H1 (cell line): ENCODE data around the gene ZDHHC8. TPM values are rescaled to one million over a fixed set of nuclear protein-coding genes. Genes with fewer than 3 reads are reported as not detected.

Source experiments
- CTCF ChIA-PET: fragments of 300-600 bp; sonication (Branson Sonifier 250); formaldehyde crosslinking; loops from one replicate; lab custom pipeline; 2021; ENCODE audit not compliant: partially characterized antibody; lab: Charles Lee
- POLR2A ChIA-PET: fragments of 300-600 bp; sonication (Branson Sonifier 250); formaldehyde crosslinking; loops from one replicate; lab custom pipeline; 2021; ENCODE audit warnings: inconsistent platforms; ENCODE audit not compliant: partially characterized antibody; lab: Charles Lee
- DNase-seq, 2 experiments: peaks; one replicate each; pipeline versions ENCODE4 v3.0.0 to v3.0.0-alpha.2; 2010 to 2022; ENCODE audit warnings: low spot score in 2 of 2, low read depth in 1 of 2, mixed read lengths in 1 of 2
- FAIRE-seq: peaks from 2 replicates; lab custom pipeline; 2011; peaks lifted over from hg19 to GRCh38; lab: Jason Lieb, UNC
- H2AFZ ChIP-seq: 2 replicates; pipeline ENCODE4 v1.8.1; 2012; ENCODE audit warnings: low read length, inconsistent platforms
- H2AK5ac ChIP-seq: 2 replicates; pipeline ENCODE4 v1.6.1; 2013; ENCODE audit warnings: low read depth, low read length
- H2BK120ac ChIP-seq: replicated peaks from 2 replicates; pipeline ENCODE3; 2013; ENCODE audit warnings: low read depth, low read length, inconsistent platforms
- H2BK12ac ChIP-seq: 2 replicates; pipeline ENCODE4 v1.6.1; 2013; ENCODE audit warnings: low read depth, low read length
- H2BK15ac ChIP-seq: 2 replicates; pipeline ENCODE4 v1.6.1; 2013; ENCODE audit warnings: low read length
- H2BK20ac ChIP-seq: 2 replicates; pipeline ENCODE4 v1.6.1; 2013; ENCODE audit warnings: low read length
- H2BK5ac ChIP-seq: 2 replicates; pipeline ENCODE4 v1.6.1; 2013; ENCODE audit warnings: low read depth, low read length
- H3K14ac ChIP-seq: 2 replicates; pipeline ENCODE4 v1.6.1; 2013; ENCODE audit warnings: inconsistent platforms; ENCODE audit not compliant: insufficient read length
- H3K18ac ChIP-seq: 2 replicates; pipeline ENCODE4 v1.6.1; 2013; ENCODE audit warnings: low read length; ENCODE audit errors: extremely low read depth
- H3K23ac ChIP-seq: 2 replicates; pipeline ENCODE4 v1.6.1; 2013; ENCODE audit warnings: inconsistent platforms; ENCODE audit not compliant: insufficient read length
- H3K23me2 ChIP-seq: 2 replicates; pipeline ENCODE4 v1.6.1; 2013; ENCODE audit warnings: low read depth, low read length
- H3K27ac ChIP-seq: 2 replicates; pipeline ENCODE4 v1.6.1; 2011; ENCODE audit warnings: low read depth, low read length, inconsistent platforms
- H3K27me3 ChIP-seq, 4 experiments: replicated peaks in 1 of 4; 1 replicate in 1 of 4; 2 replicates in 3 of 4; pipeline versions ENCODE4 v1.6.1 to v1.8.1; 2011 to 2013; ENCODE audit warnings: low read length in 3 of 4, mild to moderate bottlenecking in 3 of 4, inconsistent platforms in 2 of 4, mixed read lengths in 2 of 4, moderate library complexity in 1 of 4; ENCODE audit not compliant: control insufficient read depth in 3 of 4, insufficient read depth in 3 of 4; ENCODE audit errors: extremely low read depth in 1 of 4
- H3K36me3 ChIP-seq, 4 experiments: 2 replicates each; pipeline versions ENCODE4 v1.6.1 to v1.8.1; 2011 to 2013; ENCODE audit warnings: mild to moderate bottlenecking in 4 of 4, low read length in 3 of 4, moderate library complexity in 2 of 4, control low read depth in 1 of 4, inconsistent platforms in 1 of 4; ENCODE audit not compliant: insufficient read depth in 4 of 4, control insufficient read depth in 2 of 4
- H3K4ac ChIP-seq: replicated peaks from 2 replicates; pipeline ENCODE3; 2013; ENCODE audit warnings: low read length, low read depth, mixed read lengths, inconsistent platforms; ENCODE audit not compliant: insufficient read length
- H3K4me1 ChIP-seq, 4 experiments: replicated peaks in 1 of 4; 1 replicate in 1 of 4; 2 replicates in 3 of 4; pipeline versions ENCODE4 v1.6.1 to v1.8.1; 2011 to 2013; ENCODE audit warnings: low read length in 3 of 4, inconsistent platforms in 2 of 4, mixed read lengths in 1 of 4; ENCODE audit not compliant: insufficient read depth in 4 of 4, control insufficient read depth in 3 of 4
- H3K4me2 ChIP-seq, 2 experiments: 2 replicates each; pipeline versions ENCODE4 v1.6.1 to v1.8.1; 2011 to 2013; ENCODE audit warnings: low read depth in 2 of 2, low read length in 2 of 2, control low read depth in 1 of 2, inconsistent platforms in 1 of 2, mild to moderate bottlenecking in 1 of 2; ENCODE audit not compliant: insufficient read depth in 1 of 2
- H3K4me3 ChIP-seq, 4 experiments: fragments of 200-600, 300-600 bp in 1 of 4; sonication (generic), shearing (Covaris generic), sonication (Bioruptor Twin) in 1 of 4; 2 replicates each; pipeline versions ENCODE4 v1.5.1 to v1.8.1; 2011 to 2016; ENCODE audit warnings: low read length in 4 of 4, low read depth in 3 of 4, control low read depth in 2 of 4, inconsistent platforms in 2 of 4, mild to moderate bottlenecking in 2 of 4, mixed read lengths in 1 of 4, moderate library complexity in 1 of 4; ENCODE audit not compliant: insufficient read depth in 2 of 4; ENCODE audit errors: extremely low read depth in 1 of 4
- H3K56ac ChIP-seq: replicated peaks from 2 replicates; pipeline ENCODE3; 2013; ENCODE audit warnings: low read depth, mild to moderate bottlenecking, mixed read lengths, low read length, inconsistent platforms; ENCODE audit not compliant: insufficient read length
- H3K79me1 ChIP-seq: 2 replicates; pipeline ENCODE4 v1.6.1; 2013; ENCODE audit warnings: low read depth, low read length, control low read depth
- H3K79me2 ChIP-seq, 2 experiments: 2 replicates each; pipeline versions ENCODE4 v1.6.1 to v1.8.1; 2012 to 2013; ENCODE audit warnings: low read length in 2 of 2, mild to moderate bottlenecking in 2 of 2, inconsistent platforms in 1 of 2; ENCODE audit not compliant: insufficient read depth in 2 of 2, control insufficient read depth in 1 of 2
- H3K9ac ChIP-seq, 4 experiments: replicated peaks in 1 of 4; 1 replicate in 1 of 4; 2 replicates in 3 of 4; pipeline versions ENCODE4 v1.6.1 to v1.8.1; 2011 to 2013; ENCODE audit warnings: low read depth in 3 of 4, low read length in 3 of 4, control low read depth in 2 of 4, mild to moderate bottlenecking in 2 of 4, moderate library complexity in 2 of 4, inconsistent platforms in 1 of 4; ENCODE audit errors: extremely low read depth in 1 of 4
- H3K9me3 ChIP-seq, 2 experiments: 2 replicates each; pipeline versions ENCODE4 v1.6.1 to v1.8.1; 2012 to 2013; ENCODE audit warnings: mild to moderate bottlenecking in 2 of 2, moderate library complexity in 2 of 2, control low read depth in 1 of 2, inconsistent platforms in 1 of 2, low read depth in 1 of 2, low read length in 1 of 2, mixed read lengths in 1 of 2; ENCODE audit not compliant: insufficient read depth in 2 of 2
- H4K20me1 ChIP-seq, 2 experiments: replicated peaks in 1 of 2; 2 replicates each; pipeline versions ENCODE3 to v1.8.1; 2011 to 2013; ENCODE audit warnings: inconsistent platforms in 2 of 2, low read length in 2 of 2, mild to moderate bottlenecking in 1 of 2; ENCODE audit not compliant: insufficient read depth in 2 of 2, control insufficient read depth in 1 of 2
- H4K5ac ChIP-seq: 2 replicates; pipeline ENCODE4 v1.6.1; 2013; ENCODE audit warnings: low read length, low read depth, mixed read lengths, inconsistent platforms; ENCODE audit not compliant: insufficient read length
- H4K8ac ChIP-seq: 2 replicates; pipeline ENCODE4 v1.8.0; 2013; ENCODE audit warnings: mild to moderate bottlenecking, moderate library complexity, low read length, inconsistent platforms; ENCODE audit not compliant: insufficient read depth; ENCODE audit errors: extremely low read depth
- H4K91ac ChIP-seq: replicated peaks from 2 replicates; pipeline ENCODE3; 2013; ENCODE audit warnings: low read length, mixed read lengths, inconsistent platforms; ENCODE audit not compliant: insufficient read length
- BACH1 ChIP-seq: IDR thresholded peaks from 2 replicates; pipeline ENCODE4 v1.6.1; 2012; ENCODE audit warnings: low read length, improper control_type of control experiment
- POLR2AphosphoS5 ChIP-seq: IDR thresholded peaks from 2 replicates; pipeline ENCODE4 v1.6.1; 2011; ENCODE audit warnings: low read depth, low read length
- WGBS, 2 experiments: shearing (Covaris generic) in 1 of 2; methylation state at CpG; one replicate each; pipeline versions ENCODE4 v1.1.6 to v1.1.7; 2013 to 2015; ENCODE audit warnings: low lambda C conversion rate in 2 of 2, mixed read lengths in 2 of 2, inconsistent platforms in 1 of 2, low coverage in 1 of 2, missing lambda C conversion rate in 1 of 2; ENCODE audit not compliant: insufficient replicate concordance in 2 of 2, insufficient coverage in 1 of 2, insufficient read length in 1 of 2; ENCODE audit errors: extremely low coverage in 1 of 2, missing lambda C conversion rate in 1 of 2; 5-methylcytosine and 5-hydroxymethylcytosine counted together
- polyA plus RNA-seq, 7 experiments: library from polyadenylated mRNA; depleted of rRNA in 3 of 7; stranded (reverse) in 5 of 7; unstranded in 2 of 7; fragments of >200 nt in 5 of 7; fragments of 200-250 nt in 2 of 7; gene quantifications; 1 replicate in 5 of 7; 2 replicates in 1 of 7; 4 replicates in 1 of 7; pipeline versions ENCODE4 v1.2.1 to v1.2.3, GENCODE V29; 2011 to 2013; ENCODE audit warnings: missing spikeins in 2 of 7, mixed read lengths in 2 of 7
- total RNA-seq: library from RNA; stranded (reverse); fragmentation: NEBNext Ultra II Directional; extraction: Animal tissue kit (Norgen Biotek cat#: 25700); gene quantifications from 2 replicates; pipeline ENCODE4 v1.2.1, GENCODE V29; 2021

ZDHHC8 gene
- total and polyA plus RNA-seq, 2 of the 8 experiments (the other 6 are each of a cell fraction or from before 2014, with no cell fraction given), result 18.6 to 65.6 TPM

- Histone ChIP-seq H2AK5ac (no peak overlapping the region), H2BK12ac (0 out of 2 replicates have a peak overlapping the region, but pooled peaks have one; percentile 17), H2BK120ac (no peak overlapping the region), H3K23ac (no peak overlapping the region), H2BK15ac (no peak overlapping the region), H3K14ac (no peak overlapping the region), H3K4me2 (no peak overlapping the region), H4K5ac (no peak overlapping the region), H2BK20ac (no peak overlapping the region), H3K4ac (no peak overlapping the region), H3K79me1 (peaks cover 5% of the 10 kb centered on the region), H3K27me3 (no peaks in the 10 kb centered on the region), H3K18ac (no peak overlapping the region), H3K9ac (no peak overlapping the region), H3K23me2 (no peaks in the 10 kb centered on the region), H4K20me1 (peaks cover 13 to 29% of the 10 kb centered on the region in 2 experiments)
- no peak for FAIRE-seq
- CTCF ChIA-PET, result interaction anchor here (1.0 to 2.8 kb wide), 7 partner anchors 13 to 144 kb away, joined by 3 to 16 read pairs (median 6); partner anchors contain the start of gene RANBP1
- TF ChIP-seq BACH1 (no peak), POLR2AphosphoS5 (peak; percentile 64)
- TF ChIP-seq, all 59 proteins: peak for 1
- H3K79me2 ChIP-seq, result peaks cover 0 to 22% of the 10 kb centered on the region in 2 experiments; a peak in 2 of 4 replicates
- H2AFZ ChIP-seq, result no peak overlapping the region
- no peak overlapping the region for H4K8ac ChIP-seq
- H4K91ac ChIP-seq, result no peak overlapping the region
- WGBS, 2 experiments, result 82% methylated on average over 13 of the region's 13 CpGs; no CpG with 5 or more reads in 1 of the 2 experiments
- peaks cover 54 to 98% (median 82%) of the 10 kb centered on the region in 4 experiments for H3K36me3 ChIP-seq
- no peak overlapping the region for H3K4me3 ChIP-seq
- H3K4me1 ChIP-seq, result no peaks in the 10 kb centered on the region
- no peaks in the 10 kb centered on the region; a peak in 1 of 4 replicates for H3K9me3 ChIP-seq
- H2BK5ac ChIP-seq, result no peak overlapping the region
- POLR2A ChIA-PET, result interaction anchor here (0.8 to 29.4 kb wide), 5 partner anchors 9 to 37 kb away, joined by 3 to 598 read pairs (median 4); partner anchors contain the start of genes RANBP1 and TRMT2A
- H3K56ac ChIP-seq, result no peak overlapping the region
- no peak for DNase-seq
- no peak overlapping the region for H3K27ac ChIP-seq
Measured at GRCh38 chr22:20093418-20094196, 38.0 kb upstream of the ZDHHC8 start.
